ENCODE results near the gene BNC1.
A peak's percentile ranks its signal among the peaks of the same experiment; 100 is the strongest.

The BNC1 gene, protein sequence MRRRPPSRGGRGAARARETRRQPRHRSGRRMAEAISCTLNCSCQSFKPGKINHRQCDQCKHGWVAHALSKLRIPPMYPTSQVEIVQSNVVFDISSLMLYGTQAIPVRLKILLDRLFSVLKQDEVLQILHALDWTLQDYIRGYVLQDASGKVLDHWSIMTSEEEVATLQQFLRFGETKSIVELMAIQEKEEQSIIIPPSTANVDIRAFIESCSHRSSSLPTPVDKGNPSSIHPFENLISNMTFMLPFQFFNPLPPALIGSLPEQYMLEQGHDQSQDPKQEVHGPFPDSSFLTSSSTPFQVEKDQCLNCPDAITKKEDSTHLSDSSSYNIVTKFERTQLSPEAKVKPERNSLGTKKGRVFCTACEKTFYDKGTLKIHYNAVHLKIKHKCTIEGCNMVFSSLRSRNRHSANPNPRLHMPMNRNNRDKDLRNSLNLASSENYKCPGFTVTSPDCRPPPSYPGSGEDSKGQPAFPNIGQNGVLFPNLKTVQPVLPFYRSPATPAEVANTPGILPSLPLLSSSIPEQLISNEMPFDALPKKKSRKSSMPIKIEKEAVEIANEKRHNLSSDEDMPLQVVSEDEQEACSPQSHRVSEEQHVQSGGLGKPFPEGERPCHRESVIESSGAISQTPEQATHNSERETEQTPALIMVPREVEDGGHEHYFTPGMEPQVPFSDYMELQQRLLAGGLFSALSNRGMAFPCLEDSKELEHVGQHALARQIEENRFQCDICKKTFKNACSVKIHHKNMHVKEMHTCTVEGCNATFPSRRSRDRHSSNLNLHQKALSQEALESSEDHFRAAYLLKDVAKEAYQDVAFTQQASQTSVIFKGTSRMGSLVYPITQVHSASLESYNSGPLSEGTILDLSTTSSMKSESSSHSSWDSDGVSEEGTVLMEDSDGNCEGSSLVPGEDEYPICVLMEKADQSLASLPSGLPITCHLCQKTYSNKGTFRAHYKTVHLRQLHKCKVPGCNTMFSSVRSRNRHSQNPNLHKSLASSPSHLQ

DNA sequence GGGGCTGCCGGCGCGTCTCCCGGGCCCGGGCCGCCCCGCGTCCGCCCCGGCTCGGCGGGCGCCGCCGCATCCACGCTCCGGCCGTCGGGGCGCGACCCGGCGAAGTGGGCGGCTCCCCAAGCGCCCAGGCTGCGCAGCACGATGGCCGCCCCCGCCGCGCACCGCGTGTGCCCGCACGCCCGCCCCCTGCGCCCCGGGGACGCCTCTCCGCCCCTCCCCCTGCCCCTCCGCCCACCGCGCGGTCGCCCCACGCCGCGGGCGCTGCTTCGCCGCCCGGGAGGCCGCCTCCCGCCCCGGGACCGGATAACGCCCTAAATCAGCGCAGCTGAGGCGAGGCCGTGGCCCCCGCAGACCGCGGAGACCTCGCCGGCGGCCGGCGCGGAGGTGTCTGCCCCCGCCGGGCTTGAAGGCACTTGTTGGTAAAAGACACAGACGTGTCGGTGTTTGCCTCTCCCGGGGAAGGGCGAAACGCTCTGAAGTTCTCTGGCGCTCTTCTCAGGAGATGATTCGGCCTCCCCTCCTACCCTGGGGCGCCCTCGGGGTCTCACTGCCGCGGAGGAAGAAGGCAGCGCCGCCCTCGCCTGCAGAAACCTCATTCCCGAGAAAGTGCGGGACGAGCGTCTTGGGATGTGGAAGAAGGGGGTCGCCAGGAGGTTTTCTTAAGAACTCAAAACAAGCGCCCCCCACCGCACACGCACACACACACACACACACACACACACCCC lies at the start of gene BNC1:
Gene BNC1, minus strand, starts transcription at position 106 of the 725 bp plus-strand sequence. Its CDS starts 36 bp downstream, at position 70.
- DNase-seq, result peak; percentile 61

DNA sequence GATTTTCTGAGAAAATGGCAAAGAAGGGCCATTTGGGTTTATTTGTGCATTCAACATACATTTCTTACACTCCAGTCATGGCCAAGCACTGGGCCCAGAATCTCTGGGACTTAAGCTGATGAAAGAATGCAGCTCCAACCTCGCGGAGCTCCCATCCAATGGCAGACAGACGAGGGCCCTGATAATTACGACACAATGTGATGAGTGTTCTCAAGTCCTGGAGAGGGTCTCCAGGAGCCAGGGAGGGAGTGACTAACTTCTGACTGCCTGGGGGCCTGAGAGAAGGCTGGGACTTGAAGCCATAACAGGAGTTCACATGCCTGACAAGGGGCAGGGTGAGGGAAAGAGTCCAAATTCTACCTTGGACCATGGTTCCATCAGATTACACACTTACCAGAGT lies 42.6 kb upstream of the BNC1 start:
- DNase-seq, result no peak

DNA sequence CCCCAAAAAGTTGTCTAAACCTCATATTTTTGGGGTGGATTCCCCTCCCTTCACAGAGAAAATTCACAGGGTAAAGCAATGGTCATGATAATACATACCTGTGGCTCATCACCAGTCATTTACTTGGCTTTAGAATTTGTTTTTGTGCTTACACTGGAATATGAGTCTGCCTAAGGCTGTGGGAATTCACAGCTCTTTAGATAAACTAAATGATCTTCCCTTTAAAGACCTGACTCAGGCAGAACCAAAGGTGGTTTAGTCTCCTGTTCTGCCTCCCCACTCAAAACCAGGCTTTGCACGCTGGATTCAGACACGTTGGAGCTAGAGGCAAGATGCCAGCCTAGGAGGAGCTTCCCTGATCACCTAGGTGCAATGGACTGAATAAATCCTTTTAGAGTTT lies 40.3 kb upstream of the BNC1 start:
- no peak for DNase-seq

DNA sequence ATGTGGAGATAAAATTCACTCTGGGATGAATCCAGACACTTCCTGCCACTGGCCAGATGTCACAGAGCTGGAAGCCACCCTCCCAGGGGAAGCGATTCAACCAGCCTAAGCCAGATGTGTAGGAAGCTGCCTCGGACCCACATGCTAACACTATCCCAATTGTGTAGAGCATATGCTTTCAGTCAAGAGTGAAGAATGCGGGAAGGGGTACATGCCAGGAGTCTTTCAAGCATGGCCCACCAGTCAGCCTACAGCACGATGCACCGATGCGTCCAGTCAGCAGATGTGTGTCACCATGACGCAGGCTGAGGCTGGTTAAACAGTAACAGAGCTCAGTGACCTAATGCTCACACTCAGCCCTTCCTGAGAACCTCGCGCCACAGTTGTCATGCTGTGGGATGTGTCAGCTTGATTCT lies 38.8 kb upstream of the BNC1 start:
- peak; percentile 54 for DNase-seq

DNA sequence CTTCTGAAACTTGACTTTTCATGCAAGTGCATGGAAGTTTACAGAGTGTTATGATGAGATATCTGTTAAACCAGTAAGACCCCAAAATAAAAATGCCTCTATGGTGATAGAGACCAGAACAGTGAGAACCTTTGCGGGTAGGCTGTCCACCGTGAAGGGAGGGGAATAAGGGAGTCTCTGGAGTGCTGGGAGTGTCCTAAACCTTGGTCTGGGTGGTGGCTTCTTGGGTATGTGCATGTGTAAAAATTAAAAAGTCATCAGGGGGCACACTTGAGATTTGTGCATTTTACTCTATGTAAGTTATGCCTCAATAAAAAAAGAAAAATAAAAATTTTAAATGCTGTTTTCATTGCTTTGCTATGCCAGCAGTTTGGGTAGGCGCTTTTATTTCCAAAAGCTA lies 38.2 kb upstream of the BNC1 start:
- peak; percentile 9 for DNase-seq

DNA sequence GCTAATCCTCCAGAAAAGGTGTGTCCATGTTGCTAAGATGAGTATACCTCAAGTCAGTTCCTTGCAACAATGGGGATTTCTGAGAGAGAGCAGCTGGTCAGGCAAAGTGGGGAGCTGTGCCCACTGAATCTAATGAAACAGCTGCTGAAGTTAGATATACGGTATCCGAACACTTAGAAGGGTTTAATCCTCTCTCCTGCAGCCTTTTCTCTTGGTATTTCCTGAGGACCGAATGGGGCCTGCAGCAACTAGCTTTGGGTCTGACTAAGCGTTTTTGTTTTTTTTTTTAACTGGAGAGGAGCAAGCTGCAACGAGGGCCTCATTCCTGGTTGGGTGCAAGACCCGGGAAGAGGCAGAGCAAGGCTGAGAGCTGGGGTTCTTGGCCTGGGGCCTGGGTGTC lies 37.6 kb upstream of the BNC1 start:
- no peak for DNase-seq

DNA sequence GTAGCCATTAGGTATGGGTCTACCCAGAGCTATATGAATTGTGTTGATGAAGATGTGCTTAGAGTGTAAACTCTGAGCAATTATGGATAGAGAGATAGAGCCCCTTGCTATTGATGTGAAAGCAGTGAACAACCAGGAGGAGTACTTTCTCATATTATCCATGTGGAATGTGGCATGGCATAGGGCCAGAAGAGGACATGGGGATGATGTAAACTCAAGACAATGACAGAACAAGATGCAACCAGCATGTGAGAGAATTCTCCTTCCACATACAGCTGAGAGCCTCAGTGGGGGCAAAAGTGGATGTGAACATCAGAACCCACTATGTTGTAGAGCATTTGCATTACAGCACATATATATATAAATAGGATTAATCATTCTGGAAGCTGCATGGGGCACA lies 36.4 kb upstream of the BNC1 start:
- DNase-seq, result no peak

DNA sequence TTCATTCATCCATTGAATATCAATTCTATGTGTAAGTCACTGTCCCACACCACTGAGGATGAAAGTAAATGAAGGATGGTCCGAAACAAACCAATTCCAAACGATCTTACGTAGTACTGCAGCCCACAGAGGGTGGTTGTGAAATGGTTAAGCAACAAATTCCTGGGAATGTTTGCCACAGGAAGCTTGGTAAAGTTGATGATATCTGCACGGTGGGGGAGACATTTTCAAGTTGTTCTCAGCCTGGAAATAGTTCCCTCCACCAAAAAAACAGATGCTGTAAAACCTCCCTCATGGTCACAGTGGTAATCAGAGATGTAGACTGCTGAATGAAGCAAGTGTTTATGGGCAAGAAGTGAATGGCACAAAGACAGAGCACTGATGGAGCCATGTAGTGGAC lies 35.9 kb upstream of the BNC1 start:
- no peak for DNase-seq

DNA sequence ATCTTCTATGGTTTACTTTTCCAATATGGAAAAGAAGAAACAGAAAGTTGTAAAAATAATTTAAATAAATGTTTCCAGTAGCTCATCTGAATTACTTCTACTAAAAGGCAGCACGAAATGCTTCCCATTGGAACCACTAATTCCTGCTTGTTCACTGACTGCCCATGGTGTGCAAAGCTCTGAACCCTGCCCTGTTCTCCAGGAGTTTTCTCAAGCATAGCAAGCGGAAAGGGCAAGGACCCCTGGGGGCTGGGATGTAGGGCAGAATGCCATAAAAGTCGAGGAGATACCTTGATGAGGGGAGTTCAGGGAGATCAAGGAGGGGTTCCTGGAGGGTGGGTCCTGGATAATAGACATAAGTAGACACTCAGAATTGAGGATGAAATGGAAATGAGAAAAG lies 35.3 kb upstream of the BNC1 start:
- DNase-seq, result no peak

DNA sequence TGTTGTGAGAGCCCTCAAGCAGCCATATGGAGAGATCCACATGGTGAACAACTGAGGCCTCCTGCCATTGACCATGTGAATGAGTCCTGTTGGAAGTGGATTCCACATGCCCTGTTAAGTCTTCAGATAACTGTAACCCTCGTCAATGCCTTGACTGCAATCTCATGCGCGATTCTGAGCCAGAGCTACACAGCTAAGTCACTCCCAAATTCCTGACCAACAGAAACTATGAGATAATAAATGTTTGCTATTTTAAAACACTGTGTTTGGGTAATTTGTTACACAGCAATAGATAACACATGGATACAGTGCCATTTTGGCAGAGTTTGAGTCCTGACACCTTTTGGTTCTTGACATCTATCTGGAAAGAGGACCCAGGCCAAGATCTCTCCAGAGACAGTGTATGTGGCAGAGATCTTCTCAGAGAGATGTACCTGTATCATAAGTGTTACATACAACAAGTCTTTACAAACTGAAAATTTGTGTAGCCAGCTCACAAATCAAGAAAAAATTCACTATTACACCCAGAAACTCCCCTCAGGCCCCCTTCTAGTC lies 34.5 kb upstream of the BNC1 start:
- no peak for DNase-seq

DNA sequence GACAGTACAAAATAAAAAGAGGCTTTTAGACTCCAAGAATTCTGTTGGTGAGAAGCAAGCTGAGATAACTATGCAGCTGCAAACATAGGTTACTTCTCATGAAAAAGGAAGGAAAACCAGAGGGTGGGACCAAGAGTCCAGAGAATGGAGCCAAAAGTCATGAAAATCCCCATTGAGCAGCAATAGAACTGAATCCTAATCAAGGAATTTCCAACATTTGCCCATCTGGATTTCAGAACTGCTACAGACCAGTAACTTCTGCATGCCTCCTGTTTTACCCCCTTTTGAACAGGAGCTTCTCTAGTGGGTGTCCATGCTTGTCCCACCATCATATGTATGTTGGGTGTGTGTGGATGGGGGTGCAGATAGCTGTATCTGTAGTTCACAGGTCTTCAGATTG lies 33.6 kb upstream of the BNC1 start:
- no peak for DNase-seq

DNA sequence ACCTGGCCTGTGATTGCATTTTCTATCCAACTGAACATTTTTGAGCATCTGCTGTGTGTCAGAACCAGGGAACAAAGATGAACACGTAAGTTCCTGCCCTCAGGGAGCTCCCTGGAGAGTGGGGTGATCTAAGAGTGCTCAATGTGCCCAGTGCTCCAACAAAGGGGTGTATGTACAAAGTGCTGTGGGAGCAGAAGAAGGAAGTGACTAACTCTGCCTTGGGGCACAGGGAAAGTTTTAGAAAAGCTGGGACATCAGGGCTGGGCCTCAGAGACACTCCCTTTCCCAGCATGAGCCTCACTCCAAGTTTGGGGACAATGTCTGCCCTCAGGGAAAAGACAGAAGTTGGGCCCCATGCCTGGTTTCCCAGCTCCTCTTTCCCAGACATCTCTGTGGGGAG lies 27.6 kb upstream of the BNC1 start:
- DNase-seq, result no peak

DNA sequence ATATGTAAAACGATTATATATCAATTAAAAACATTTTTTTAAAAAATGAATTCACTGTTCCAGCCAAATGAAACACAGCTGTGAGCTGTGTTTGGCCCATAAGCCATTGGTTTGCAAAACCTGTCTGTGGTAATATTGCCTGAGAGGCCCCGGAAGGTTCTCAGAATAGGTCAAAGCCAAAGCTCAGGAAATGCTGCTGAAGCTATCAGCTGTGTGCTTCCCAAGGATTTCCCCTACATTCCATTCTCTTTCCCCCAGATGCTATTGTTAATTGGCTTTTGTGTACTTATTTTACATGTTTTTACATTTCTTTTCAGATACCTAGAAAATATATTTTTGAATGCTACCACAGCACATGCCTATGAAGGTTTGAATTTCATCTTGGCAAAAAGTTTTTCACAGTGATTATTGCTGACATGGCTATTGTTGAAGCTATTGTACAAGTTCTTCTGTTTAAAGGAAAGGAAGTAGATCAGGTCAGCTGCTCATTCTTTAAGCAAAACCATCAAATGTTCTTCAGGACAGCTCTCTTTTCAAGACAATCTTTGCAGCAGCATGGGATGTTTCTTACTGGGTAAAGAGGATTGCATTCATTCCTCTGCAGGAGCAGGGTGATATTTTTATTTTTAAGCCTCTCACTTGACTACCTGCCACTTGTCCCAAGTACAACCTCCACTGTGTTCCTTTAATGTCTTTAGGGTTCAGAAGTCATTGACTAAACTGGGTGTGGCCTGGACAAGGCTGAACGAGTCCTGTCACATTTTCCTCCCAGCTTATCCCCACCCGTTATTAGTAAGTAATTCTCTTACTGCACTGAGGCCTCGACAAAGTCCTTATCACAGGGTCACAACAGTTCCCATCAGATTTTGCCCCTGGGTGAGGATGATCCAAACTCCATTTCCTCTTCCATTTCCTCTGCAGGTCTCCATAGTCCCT lies 26.3 kb upstream of the BNC1 start:
- DNase-seq, result no peak

DNA sequence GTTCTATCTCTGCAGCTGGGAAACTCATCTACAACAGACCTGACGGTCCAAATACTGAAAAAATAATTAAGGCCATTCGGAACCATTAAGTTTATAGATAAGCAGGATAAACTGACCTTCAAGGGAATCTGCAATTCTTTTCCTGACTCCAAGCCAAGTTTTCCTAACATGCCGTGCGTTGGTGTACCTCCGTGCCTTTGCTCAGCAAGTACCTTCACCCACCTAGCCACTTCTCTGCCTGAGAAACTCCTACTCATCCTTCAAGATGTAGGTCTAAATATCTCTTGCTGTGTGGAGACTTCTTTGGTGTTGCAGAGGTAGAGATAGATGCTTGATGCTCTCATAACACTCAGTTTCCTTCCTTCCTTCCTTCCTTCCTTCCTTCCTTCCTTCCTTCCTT lies 24.2 kb upstream of the BNC1 start:
- DNase-seq, result no peak

DNA sequence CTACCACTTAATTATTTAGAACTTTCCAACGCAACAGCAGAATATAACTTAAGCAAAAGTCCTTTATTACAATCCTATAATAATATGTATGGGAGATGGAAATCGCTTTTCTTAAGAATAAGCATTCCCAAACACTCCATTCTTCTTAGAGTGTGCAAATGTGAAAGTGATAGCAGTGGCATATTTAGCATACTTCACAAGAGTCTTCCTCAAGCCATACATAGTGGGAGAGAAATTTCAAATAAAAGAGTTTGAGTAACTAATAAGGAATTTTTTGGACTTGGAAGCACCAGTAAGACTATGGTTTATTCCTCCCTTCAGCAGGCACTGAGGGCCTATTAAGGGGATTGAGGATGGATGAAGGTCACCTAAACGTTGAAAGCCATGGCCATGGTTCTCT lies 22.1 kb upstream of the BNC1 start:
- DNase-seq, result no peak

DNA sequence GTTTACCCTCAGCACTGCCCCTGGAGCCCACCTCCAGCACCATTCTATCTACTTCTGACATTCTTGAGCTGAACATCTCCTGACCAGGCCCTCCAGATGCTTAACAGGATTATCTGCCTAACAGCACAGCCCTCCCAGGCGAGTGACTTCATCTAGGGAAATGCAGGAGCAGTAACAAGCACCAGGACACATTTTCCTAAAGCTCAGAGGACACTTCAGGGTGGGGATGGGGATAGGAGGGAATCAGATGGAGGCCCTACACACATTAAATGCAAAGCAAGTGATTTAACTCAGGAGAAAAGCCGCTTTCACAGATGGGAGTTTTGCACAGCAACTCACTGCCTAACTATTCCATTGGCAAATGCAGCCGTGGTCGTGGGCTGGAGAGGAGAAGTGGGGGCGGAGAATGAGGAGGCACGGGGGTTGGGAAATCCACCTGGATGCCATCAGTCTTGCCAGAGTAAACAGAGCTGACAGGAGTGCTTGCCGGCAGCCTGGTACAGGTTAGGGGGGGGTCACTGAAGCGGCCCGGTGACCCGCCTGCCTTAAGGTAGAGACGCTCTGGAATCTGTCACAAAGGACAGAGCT lies 21.3 kb upstream of the BNC1 start:
- peak; percentile 33 for DNase-seq

DNA sequence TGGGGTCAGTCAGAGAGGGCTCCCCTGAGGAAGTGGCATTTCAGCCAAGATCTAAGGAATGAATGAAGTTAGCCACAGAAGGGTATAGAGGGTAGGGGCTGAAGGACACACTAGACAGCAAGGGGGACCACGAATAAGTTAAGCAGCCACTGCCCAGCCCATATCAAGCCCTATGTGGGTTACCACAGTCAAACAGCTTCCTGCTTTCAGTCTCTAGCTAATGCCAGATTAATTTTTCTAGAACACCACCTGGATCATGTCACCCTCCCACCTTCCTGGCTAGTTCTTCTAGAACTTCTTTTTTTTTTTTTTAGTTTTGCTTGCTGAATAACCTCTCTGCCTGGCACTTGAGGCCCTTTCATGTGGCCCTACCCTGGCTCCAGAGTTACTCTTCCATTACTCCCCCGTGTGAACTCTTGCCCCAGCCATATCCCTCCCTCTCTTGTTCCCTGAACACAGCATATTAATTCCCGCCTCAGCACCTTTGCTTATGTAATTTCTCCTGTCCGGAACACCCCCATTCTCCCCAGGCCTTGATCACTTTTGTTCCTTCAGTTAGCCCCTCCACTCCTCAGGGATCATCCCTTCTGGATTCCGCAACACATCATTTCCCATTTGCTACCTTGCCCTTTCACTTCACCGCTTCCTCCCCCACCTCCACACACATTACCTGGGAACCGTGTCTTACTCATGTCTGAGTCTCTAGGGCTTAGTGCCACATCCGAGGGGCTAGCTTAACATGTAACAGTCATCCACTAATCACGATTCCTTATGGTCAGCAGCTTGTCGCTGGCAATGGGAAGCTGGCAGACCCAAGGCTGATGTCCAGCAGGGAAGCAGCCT lies 20.6 kb upstream of the BNC1 start:
- peak; percentile 26 for DNase-seq

DNA sequence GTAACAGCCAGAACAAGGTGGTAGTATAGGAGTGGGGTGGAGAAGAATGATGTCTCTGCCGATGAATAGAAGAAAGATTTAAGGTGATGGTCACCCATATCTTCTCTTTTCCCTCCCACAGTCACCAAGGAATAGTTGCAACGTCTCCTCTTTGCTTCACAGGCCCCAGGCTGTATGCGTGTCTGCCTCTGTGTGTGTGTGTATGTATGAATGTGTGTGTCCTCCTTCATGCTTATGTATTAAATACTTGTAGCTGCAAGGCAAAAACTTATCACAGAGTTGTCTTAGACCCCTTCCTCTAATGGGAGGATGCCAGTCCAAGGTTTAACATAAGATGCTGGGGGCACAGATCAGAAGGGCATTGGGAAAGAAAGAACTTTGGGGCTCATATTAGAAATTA lies 19.1 kb upstream of the BNC1 start:
- no peak for DNase-seq

DNA sequence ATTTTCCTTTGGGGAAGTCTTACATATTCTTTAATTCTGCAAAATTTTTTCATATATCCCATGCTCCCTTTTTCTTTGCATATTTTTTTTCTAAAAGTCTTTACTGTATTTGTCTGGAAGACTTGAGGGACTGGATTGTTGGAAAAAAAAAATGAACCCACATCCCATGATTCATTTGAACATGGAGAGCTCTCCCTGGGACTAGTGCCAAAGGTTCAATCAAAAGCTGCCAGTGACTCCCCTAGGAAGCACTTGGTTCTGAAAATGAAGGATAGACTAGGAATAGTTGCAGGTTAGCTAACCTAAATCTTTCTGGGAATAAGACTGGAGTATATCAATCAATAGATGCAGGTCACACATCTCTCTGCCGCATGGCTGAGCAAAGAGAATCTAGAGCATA lies 16.4 kb upstream of the BNC1 start:
- no peak for DNase-seq

DNA sequence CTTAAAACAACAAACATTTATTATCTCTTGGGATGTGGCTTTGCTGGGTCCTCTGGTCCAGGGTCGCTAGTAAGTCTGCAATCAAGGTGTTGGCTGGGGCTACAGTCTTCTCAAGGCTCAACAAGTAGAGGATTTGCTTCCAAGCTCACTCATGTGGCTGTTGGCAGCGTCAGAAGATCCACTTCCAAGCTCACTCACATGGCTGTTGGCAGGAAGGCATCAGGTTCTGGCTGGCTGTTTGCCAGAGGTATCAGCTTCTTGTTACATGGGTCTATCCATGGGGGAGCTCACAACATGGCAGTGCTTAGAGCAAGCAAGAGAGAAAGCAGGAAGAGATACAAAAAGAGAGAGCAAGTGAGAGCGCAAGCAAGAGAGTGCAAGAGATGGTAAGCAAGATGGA lies 15.0 kb upstream of the BNC1 start:
- DNase-seq, result no peak

Measured in retina (tissue), 1 donor.